Superior temporal gyrus (tissue), 1 donor: ENCODE data around the gene MMP23B.
"Not testable (repeated sequence)": the region's sequence is repeated elsewhere in the genome, so short reads cannot be mapped to it uniquely, and the experiment has no call there.

ENCODE experiments used
- DNase-seq: peaks from one replicate; pipeline ENCODE4 v3.0.0-alpha.2; 2016; ENCODE audit errors: extremely low spot score

Gene MMP23B

GRCh38 chr1:1666526-1666925 is 34.6 kb downstream of the MMP23B start:
- DNase-seq: no peak

- DNase-seq: no peak
These were observed 37.8 kb downstream of the MMP23B start for GRCh38 chr1:1669468-1670440.

GRCh38 chr1:1670866-1671265 is 38.9 kb downstream of the MMP23B start:
- no peak for DNase-seq

- DNase-seq: no peak
These were observed 39.6 kb downstream of the MMP23B start for GRCh38 chr1:1671365-1672119.

- no peak for DNase-seq
These were observed 40.4 kb downstream of the MMP23B start for GRCh38 chr1:1672181-1672965.

- DNase-seq: not testable (repeated sequence)
These were observed 42.8 kb downstream of the MMP23B start for GRCh38 chr1:1674806-1675205.

GRCh38 chr1:1675218-1675617 is 43.2 kb downstream of the MMP23B start:
- not testable (repeated sequence) for DNase-seq

- not testable (repeated sequence) for DNase-seq
These were observed 44.1 kb downstream of the MMP23B start for GRCh38 chr1:1676087-1676486.

- DNase-seq: no peak
These were observed 46.0 kb downstream of the MMP23B start for GRCh38 chr1:1677718-1678580.

GRCh38 chr1:1678581-1679380 is 46.8 kb downstream of the MMP23B start:
- no peak for DNase-seq

GRCh38 chr1:1680031-1680911 is 48.3 kb downstream of the MMP23B start:
- no peak for DNase-seq

GRCh38 chr1:1680912-1681273 is 48.9 kb downstream of the MMP23B start:
- DNase-seq: peak; percentile 24

- DNase-seq: no peak
These were observed 51.3 kb downstream of the MMP23B start for GRCh38 chr1:1683104-1683905.
